ENCODE measurements around the gene MFNG.

The MFNG gene

GRCh38 chr22:37420686-37421467 lies 65.3 kb downstream of the MFNG start:
- peak; percentile 27 for DNase-seq

GRCh38 chr22:37419969-37420685 lies 66.1 kb downstream of the MFNG start:
- DNase-seq = peak; percentile 25

- no peak for DNase-seq
Observed at GRCh38 chr22:37419370-37419968, 66.7 kb downstream of the MFNG start.

All from NCI-H1694 treated with DMSO at 0.1 percent for 48 hours (cell line).